GM19025 (cell line): ENCODE measurements around the gene SLC23A3.
A peak's percentile ranks its signal among the peaks of the same experiment; 100 is the strongest.

Experiments
- ATAC-seq: cut with Tn5 transposase; IDR thresholded peaks from one replicate; pipeline ENCODE4 v1.9.1; 2021; ENCODE audit warnings: mild to moderate bottlenecking, low read depth, moderate library complexity; ENCODE audit not compliant: unreplicated experiment

Gene SLC23A3

DNA sequence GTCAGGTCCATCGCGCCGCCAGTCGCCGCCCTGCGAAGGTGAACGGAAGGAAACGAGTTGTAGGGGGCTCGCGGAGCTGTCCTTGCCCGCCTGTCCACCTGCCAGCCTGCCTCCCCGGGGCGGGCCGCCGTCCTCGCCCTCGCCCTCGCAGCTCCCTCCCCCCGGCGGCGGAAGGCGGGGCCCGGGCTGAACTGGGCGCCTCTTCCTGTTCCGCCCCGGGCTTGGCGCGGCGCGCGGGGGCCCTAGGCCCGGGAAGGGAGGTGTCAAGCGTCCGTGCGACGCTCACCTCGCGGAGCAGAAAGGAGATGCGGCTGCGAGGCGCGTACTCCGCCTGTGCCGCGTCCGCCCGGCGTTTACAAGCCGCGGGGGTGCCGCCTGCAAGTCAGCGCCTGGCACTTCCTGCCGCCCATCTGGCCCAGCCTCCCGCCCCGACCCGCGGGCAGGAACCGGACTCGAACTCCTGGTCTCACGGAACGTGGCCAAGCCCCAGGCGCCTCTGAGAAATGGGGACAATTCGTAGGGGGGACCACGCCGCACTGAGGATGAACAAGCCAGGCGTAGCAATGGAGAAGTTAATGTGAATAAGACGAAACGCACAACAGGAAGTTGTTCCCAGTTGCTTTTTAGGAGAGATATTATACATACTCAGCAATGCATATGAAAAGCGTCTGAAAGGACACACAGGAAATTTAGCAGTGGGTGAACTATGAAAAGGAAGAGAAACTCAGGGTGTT lies 7.2 kb upstream of the SLC23A3 start, which contains the start of gene CNPPD1:
TSS of gene CNPPD1 (minus strand) at position 108 of the 734 bp plus-strand sequence. CDS start at position 11, 97 bp downstream.
- ATAC-seq = peak; percentile 62

DNA sequence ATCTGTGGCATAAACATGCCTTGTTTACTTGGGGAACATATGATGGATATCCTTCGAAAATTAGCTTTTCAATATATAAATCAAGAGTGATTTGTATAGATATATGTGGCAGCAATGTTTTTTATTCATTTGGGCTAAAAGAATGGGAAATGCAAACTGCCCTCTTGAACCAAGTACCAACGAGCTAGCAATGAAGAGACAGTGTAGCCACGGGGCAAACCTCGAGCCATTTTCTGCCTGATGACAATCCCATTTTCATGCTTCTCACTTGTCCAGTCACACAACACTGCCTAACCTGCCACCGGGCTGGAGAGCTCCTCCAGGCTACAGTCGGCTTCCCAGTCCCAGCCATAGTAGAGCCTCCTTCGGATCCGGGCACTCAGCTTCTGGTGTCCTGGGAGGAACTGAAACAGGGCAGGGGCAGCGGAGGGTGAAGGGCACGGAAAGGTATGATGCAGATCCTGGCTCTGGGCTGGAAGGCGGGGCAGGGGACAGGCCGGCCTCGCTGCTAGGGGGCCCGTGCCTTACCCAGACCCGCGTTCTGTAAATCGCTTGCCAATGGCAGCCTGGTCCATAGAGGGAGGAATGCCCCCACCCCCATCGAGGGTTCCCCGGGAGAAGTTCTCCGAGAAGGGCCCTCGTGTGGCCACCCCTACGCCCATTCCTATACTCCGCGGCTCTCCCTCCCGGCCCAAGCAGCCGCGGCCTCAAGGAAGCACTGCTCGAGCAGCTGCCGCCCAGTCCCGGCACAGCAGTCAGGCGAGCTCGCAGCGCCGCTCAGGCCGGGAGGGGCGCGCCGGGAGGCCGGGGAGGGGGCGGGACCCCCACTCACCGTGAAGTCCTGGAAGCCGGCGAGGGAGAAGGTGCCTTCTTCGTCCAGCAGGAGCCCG lies 6.3 kb upstream of the SLC23A3 start:
- ATAC-seq = peak; percentile 15

- ATAC-seq = no peak
These were observed 5.7 kb upstream of the SLC23A3 start for GRCh38 chr2:219175486-219175885.

GRCh38 chr2:219174801-219175200 lies 5.0 kb upstream of the SLC23A3 start:
- no peak for ATAC-seq

DNA sequence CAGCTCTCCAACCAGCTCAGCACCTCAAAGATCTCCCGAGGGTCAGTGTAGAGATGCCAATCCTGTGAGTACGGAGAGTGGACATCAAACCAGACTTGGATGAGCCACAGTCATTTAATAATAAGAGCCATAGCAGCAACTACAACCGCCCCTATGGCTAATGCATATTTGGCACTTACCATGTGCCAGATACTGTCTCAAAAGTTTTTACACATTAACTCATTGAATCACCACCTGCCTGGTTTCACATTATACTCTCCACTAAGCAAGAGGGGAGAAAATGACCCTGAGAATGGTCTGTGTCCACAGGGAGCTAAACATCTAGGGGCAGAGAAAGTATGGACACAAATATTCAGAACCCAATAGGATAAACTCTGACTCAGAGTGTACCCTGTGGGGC lies 4.3 kb upstream of the SLC23A3 start:
- ATAC-seq = no peak

- no peak for ATAC-seq
These were observed 3.3 kb upstream of the SLC23A3 start for GRCh38 chr2:219173176-219173575.

DNA sequence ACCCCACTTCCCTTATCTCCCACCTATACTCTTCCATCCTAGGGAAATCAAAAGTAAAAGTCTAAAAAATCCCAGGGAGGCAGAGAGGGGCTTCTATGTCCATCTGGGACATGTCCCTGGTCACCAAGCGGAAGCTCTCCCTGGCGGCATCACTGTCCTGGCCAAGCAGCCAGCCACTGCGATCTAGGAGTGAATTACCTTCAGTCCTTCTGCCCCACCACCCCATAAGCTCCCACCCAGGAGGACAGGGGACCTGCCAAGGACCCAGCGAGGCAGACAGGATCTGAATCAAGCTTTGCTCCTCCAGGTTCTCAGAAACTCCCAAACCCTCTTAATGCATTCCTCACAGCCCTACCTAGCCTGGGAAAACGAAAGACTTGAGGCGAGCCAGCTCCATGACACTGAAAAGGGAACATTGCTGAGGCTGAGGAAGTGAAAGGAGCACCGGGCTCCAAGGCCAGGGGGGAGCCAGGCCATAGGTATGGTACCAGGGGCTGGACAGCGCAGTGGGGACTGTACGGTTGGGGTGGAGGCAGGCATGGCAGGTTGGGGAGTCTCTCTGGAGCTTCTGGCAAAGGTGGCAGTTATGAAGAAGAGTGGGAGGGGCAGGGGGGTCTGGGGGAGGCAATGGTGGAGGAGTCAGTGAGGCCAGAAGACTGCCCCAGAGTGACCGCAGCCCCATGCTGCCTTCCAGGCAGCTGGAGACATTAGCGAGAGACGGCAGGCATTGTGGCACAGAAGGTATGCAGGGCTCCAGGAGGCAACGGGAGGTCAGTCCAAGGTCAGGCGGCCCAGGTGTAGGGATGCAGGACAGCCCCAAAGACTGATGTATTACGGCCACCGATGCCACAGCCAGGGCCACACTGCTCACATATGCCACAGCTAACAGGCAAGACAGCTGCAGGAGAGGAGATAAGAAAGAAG lies 2.7 kb upstream of the SLC23A3 start:
- no peak for ATAC-seq

- ATAC-seq = no peak
These were observed 1.4 kb upstream of the SLC23A3 start for GRCh38 chr2:219171231-219171651.

- ATAC-seq = no peak
These were observed 897 bp downstream of the SLC23A3 start for GRCh38 chr2:219168932-219169331.

- ATAC-seq = no peak
These were observed 1.3 kb downstream of the SLC23A3 start for GRCh38 chr2:219168526-219168925.

- ATAC-seq = no peak
These were observed 1.8 kb downstream of the SLC23A3 start for GRCh38 chr2:219167997-219168396.

DNA sequence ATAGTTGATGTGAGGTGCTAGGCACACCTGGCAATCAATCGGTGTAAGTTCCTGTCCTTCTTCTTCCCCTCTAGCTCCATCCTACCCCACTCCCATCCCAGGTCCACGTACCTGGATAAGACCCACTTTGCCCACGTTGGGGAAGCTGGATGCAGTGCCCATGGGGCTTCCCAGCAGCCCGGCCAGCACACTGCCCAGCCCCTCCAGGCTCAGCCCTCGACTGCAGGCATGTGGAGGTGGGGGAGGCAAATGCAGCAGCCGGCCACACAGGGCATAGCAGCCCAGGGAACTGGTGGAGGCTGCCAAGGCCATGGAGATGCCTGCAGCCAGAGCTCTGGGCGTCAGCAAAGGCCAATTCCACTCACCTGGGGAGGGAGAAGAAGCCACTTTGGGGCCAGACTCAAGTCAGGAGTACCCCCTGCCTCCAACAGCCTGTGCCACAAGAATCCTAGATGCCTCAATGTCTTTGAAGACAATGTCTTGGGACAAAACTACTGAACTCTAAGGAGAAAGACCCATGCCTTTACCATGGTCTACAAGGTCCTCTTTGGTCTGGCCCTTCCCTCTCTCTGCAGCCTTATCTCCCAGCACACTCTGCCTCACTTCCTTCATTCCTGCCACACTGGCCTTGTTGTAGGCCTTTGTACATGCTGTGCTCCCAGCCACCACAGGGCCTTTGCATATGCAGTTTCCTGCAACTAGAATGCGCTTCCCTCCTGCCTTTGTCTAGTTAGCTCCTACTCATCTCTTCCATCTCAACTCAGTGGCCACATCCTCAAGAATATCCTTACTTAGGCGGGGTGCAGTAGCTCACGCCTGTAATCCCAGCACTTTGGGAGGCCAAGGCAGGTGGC lies 4.5 kb downstream of the SLC23A3 start:
- no peak for ATAC-seq

DNA sequence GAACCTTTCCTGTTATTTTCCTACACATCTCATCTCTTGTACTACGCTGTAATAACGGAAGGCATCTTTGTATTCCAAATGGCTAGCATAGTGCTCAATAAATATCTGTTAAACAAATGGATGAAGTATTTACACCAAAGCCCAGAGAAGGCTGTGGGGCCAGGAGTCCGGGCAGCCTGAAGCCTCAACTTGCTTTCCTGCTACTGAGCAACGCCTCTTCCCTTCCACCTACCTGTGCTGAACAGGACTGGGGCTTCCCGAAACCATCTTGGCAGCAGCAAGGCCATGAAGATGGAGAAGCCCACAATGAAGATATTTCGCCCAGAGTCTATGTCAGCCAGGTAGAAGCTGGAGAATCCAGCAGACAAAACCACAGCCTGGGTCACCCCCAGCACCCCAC lies 6.7 kb downstream of the SLC23A3 start:
- no peak for ATAC-seq

- ATAC-seq = no peak
These were observed 8.7 kb downstream of the SLC23A3 start for GRCh38 chr2:219161097-219161496.

DNA sequence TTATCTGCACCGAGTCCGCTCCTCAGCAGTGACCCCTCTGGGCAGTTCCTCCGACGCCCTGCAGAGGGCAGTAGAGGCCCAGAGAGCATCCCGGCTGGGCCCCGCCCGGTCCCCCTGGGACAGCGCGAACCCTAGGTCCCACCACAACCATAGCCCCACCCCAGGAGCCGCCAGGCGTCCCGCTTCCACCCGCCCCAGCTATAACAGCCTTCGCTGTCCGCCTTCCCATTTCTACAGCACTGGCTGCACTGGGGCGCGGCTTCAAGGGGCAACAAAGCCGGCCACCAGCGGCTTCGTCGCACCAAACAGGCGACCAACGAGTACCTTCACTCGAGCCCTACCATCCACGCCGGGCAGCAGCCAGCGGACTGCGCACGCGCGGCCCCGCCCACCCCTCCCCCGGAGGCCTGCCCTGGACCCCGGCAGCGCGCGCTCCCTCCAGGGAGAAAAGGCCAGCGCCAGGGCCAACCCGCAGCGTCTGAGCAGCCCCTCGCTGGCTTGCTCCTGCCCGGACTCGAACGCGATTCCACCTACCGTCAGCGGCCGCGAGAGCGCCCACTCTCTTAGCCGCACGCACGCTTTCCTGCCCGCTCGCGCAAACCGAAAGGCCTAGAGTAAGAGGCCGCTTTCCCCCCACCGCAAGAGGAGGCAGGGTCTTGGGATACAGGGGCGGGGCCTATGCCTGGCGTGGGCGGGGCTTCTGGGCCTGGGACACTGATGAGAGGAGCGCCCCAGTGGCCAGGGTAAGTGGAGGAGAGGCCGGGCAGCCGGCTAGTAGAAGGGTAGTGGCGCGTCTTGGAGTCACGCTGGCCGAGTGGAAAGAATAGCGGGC lies 9.4 kb downstream of the SLC23A3 start, which contains the start of gene NHEJ1:
TSS of gene NHEJ1 (minus strand) at position 630 of the 832 bp plus-strand sequence. CDS start 2,453 bp downstream, outside the sequence.
- peak; percentile 86 for ATAC-seq

DNA sequence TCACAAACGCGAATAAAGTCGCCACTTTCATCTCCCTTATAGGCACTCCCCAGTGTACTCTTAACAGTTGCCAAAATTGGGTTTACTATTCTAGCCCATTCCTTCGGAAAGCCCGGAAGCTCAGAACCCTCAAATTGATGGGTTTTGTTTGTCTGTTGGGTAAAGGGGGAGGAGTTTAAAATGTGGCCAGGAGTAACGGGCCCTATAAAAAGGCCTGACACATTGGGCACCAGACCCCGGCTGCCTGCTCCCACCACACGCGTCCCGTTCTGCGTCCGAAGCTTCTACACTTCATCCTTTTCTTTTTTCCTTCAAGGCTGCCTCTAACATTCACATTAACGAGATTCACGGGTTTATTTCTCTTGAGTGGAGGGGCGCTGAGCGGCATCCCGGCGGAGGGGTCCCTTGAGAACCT lies 10.1 kb downstream of the SLC23A3 start:
- ATAC-seq = no peak

- no peak for ATAC-seq
These were observed 11.2 kb downstream of the SLC23A3 start for GRCh38 chr2:219158586-219158985.

DNA sequence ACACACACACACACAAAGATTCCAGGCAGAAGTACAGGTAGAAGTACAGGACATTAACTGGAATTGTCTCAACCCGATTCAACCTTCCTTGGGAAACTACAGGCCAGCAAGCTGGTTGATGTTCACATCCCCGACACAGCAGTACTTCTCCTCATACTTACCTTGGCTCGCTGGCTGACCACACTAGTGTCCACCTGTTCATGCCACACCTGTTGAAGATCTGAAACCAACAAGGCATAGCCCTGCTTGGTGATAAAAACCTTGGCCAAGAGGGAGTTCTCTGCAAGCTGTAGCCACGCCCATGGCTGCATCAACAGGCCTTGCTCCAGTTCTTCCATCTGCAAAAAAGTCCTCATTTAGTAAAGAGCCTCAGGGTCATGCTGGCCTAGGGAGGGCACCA lies 11.8 kb downstream of the SLC23A3 start:
- ATAC-seq = no peak

GRCh38 chr2:219157396-219157795 lies 12.4 kb downstream of the SLC23A3 start:
- ATAC-seq = no peak
